TTC549 (cell line): ENCODE data around the gene TBCD.
"Not testable (repeated sequence)": the region's sequence is repeated elsewhere in the genome, so short reads cannot be mapped to it uniquely, and the experiment has no call there.

Experiments used
- FAIRE-seq: peaks from 2 replicates; lab custom pipeline; 2012; peaks lifted over from hg19 to GRCh38; lab: Jason Lieb, UNC

Gene TBCD

DNA sequence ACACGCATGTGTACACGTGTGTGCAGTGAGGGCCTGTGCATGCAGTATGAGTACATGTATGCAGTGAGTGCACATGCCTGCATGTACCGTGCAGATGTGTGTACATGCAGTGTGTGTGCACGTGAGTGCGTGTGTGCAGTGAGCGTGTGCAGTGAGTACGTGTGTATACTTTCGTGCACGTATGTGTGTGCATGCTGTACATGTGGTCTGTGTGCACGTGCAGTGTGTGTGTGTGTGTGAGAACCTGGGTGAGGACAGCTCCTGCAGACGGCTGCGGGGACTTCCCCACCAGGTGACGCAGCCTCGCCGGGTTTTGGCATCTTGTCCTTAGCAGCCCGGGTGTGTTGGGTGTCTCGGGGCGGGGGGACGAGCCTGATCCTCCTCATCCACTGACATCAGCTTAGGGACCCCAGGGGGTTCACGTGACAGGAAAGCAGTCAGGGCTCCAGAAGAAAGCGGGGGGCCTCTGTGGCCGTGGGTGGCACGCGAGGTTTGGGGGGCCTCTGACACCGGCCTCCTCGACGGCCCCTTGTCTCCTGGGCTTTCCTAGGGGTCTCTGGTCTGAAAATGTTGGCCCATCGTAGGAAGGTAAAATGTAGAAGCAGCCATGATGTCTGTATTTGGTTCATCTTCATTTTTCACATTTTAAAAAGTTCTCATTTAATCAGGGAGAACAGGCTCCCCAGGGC, 207.5 kb downstream of the TBCD start:
- no peak for FAIRE-seq

DNA sequence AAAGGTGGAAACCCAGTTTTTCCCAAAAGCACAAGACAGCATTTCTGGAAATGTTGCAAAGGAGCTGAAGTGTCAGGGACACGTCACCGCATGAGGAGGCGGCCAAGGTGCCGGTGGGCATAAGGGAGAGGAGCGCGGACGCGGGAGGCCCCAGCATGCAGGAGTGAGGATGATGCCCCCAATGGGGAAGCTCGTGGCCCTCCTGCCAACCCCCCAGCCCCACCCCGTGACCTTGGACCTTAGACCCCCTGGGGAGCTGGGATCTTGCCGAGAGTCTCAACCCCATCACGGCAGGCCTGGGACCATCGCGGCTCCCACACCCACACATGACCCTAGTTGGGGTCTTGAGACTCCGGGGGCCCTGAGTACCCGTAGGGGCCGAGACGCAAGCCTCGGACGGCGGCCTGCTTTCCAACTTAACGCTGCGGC, 208.1 kb downstream of the TBCD start:
- no peak for FAIRE-seq

DNA sequence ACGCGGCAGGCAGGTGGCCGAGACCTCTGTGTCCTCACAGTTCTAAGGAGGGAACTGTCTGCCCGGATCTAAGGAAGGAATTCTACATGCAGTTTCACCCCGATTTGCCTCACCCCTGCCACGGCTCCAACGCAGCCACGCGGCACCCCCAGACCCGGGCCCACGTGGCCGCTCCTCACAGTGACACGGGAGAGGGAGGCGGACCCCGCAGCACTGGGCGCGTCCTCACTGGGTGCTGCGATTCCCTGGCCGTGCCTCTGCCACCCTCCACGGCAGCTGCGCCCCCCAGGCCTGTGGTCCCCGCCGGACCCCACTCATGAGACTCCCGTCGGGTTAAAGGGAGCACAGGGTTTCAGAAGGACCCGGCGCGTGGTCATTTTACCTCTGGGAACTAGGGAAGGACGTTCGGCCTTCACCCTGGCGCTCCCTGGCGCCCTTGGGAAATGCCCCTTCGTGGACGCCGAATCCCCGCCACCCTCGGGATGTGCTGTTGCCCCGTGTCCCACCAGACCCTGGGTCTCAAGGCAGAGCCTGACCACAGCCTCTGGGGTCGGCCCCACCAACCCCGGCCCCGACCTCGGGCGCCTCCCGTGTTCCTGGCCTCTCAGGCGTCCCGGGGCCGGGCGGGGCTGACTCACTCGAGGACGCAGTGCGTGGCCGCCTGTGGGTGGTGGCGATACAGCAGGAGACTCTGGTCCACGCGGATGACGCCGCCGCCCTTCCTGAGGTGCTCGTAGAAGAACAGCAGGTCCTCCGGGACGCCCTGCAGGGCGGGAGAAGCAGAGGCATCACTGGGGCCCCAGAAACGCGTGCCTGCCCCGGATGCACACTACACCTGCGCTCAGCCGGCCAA, 208.8 kb downstream of the TBCD start:
- FAIRE-seq = no peak

DNA sequence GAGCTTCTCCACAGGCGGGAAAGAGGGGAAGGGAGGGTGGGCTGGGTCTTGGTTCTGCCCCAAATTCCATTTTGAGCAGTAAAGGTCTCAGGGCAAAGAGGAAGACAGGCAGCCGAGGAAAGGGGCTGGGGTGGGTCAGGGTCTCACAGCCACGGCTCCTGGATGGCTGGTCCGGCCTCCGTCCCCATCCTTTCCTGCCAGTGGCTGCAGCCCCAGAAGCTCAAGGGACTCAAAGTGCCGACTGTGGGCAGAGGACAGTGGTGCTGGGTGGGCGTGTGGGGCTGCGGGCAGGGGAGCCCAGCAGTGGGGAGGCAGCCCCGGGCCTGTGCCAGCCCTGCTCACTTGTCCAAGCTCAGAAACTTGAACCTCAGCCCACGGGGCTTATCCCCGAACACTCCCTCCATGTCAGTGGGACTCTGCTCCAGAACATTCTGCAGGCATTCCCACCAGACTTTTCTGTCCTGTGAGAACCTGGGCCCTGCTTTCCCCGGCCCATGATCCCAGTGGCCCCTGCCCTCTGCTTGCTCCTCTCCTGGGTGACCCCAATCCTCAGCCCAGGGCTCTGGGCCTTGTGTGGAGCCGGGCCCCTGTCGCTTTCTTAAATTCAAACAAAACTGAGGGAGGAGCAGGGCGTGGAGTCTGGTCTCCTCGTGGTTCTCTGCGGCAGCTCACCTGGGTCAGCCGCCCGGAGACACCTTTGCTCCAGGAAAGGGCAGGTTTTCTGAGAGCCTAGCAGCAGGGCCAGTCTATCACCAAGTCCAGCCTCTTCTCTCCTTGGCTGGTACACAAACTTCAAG, 209.7 kb downstream of the TBCD start:
- FAIRE-seq = no peak

DNA sequence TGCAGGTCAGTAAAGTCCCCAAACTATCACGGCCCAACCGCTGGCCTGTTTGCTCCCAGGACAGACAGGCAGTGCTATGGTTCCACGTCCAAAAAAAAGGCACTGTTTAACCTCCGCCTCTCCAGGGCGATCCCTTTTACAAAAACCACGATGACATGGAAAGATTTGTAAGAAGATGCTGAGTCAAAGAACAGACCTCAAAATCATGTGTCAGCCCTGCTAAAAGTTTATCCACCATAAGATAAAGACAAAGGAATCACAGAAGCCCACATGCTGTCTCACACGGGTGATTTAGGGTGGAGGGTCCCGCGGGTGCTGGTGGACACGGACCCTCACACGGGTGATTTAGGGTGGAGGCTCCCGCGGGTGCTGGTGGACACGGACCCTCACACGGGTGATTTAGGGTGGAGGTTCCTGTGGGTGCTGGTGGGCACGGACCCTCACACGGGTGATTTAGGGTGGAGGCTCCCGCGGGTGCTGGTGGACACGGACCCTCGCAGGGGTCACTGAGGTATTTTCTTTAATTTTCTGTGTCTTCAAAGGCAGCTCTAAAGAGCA, 210.4 kb downstream of the TBCD start:
- no peak for FAIRE-seq

DNA sequence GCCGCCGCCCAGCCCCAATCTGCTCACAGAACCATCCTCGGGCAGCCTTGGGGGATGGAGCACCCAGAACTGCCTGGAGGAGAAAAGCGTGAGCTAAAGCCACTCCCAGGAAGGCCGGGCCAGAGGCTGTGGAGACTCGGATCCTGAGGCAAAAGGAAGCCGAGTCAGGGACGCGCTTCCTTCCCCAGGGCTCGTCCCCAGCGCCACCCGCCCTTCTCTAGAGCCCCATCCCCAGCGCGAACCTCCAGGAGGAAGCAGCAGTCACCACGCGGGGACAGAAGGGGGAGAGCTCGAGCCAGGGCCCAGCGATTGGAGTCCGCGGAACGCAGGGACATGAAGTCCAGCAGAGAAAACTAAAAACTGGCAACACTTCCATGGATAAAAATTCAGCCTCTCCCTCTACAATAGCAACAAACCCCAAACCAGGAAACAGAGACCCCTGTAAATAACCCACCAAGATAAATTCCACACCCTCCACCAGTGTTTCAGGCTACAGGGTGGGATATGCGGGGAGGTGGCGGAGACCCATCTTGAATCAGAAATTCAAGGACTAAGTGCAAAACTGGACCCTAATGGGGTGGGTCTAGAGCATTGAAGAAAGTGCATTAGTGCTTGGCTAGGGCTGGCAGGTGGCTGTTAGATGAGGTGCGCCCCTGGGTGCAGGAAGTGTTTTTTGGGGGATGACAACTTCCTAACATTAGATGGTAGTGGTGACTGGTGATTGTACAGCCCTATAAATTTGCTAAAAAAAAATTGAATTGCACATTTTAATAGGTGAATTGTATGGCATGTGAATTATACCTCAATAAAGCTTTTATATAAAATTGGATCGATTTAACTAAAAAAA, 211.5 kb downstream of the TBCD start:
- no peak for FAIRE-seq

DNA sequence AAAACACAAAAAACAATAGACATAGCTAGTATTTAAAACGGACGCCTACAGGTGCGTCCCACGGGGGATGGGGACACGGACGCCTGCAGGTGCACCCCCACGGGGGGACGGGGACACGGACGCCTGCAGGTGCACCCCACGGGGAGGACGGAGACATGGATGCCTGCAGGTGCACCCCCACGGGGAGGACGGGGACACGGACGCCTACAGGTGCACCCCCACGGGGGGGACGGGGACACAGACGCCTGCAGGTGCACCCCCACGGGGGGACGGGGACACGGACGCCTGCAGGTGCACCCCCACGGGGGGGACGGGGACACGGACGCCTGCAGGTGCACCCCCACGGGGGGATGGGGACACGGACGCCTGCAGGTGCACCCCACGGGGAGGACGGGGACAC, 212.6 kb downstream of the TBCD start:
- not testable (repeated sequence) for FAIRE-seq

DNA sequence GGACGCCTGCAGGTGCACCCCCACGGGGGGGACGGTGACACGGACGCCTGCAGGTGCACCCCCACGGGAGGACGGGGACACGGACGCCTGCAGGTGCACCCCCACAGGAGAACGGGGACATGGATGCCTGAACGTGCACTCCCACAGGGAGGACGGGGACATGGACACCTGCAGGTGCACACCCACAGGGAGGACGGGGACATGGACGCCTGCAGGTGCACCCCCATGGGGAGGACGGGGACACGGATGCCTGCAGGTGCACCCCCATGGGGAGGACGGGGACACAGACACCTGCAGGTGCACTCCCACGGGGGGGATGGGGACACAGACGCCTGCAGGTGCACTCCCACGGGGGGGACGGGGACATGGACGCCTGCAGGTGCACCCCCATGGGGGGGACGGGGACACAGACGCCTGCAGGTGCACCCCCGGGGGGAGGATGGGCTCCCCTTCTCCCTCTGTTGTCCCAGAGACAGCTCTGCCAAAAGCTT, 213.0 kb downstream of the TBCD start:
- no peak for FAIRE-seq

DNA sequence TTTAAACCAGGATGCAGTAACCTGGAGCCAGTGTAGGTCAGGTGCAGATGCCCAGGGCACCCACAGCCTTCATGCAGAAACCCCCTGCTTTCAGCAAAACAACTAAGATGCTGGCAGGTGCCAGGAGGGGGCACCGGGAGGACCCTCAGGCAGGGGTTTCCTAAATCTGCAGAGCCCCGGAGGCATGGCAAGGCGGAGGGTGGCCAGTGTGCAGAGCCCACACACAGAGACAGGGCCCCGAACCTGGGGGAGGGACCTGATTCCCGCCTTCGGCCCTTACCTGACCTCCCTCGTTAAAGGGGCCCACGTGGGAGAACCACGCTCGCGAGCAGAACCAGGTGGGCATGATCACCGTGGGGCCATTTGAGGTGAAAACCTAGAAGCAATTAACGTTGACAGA, 213.5 kb downstream of the TBCD start:
- no peak for FAIRE-seq

DNA sequence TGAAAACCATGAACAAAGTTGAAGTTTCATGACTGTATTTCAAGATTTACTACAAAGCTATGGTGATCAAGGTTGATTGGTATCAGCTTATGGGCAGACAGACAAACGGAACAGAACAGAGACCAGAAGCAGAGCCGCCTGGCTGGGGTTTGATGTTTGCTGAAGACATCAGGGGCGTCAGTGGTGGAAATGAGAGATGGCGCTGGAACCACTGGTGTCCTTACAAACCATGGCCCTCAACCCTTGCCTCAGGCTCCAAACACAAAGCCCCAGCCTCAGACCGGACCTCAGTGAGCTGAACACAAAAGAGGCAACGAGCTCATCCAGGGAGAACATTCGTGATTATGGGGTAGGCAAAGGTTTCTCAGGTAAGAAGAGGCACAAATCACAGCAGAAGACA, 214.6 kb downstream of the TBCD start:
- no peak for FAIRE-seq

DNA sequence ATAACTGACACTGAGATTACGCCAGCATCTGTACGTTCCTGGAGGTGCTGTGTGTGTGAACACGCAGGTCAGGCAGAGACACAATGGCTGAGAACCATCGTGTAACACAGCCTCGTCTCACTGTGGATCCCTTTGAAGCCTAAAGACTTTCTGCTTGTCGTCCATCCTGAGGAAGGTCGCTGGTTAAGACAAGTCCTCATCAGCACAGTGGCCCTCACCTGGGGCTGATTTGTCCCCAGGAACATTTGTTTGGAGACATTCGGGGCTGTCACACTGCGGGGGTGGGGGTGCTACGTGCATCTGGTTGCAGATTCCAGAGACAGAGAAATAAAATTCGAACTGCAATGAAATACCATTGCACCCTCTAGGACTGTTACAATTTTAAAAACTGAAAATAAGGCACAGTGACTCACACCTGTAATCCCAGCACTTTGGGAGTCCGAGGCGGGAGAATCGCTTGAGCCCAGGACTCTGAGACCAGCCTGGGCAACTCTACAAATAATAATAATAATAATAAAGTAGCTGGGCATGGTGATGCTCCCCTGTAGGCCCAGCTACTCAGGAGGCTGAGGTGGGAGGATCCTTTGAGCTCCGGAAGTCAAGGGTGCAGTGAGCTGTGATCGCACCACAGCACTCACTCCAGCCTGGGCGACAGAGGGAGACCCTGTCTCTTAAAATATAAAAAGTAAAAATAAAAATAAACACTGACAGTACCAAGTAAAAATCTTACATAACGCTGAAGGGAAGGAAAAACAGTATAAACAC, 215.6 kb downstream of the TBCD start:
- FAIRE-seq = no peak

DNA sequence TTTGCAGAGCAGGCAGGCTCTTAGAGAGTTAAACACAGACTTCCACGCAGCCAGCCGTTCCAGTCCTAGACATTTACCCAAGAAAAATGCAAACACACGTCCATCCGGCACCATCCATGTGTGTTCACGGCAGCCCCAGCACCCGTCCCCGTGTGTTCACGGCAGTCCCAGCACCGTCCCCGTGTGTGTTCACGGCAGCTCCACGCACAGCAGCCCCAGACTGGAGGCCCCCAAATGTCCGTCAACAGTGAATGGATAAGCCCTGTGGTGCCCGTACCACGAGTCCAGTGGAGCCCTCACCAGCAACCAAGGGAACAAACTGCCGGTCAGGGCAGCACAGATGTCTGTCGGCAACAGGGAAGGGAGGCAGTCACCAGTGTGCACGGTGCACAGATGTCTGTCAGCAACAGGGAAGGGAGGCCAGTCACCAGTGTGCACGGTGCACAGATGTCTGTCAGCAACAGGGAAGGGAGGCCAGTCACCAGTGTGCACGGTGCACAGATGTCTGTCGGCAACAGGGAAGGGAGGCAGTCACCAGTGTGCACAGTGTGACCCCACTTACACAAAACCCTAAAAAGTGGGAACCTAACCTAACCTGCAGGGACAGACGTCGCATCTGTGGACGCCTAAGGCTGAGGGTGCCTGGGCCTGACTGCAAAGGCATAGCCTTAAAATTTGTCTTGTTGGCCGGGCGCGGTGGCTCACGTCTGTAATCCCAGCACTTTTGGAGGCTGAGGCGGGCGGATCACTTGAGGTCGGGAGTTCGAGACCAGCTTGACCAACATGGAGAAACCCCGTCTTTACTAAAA, 216.4 kb downstream of the TBCD start:
- FAIRE-seq = not testable (repeated sequence)

DNA sequence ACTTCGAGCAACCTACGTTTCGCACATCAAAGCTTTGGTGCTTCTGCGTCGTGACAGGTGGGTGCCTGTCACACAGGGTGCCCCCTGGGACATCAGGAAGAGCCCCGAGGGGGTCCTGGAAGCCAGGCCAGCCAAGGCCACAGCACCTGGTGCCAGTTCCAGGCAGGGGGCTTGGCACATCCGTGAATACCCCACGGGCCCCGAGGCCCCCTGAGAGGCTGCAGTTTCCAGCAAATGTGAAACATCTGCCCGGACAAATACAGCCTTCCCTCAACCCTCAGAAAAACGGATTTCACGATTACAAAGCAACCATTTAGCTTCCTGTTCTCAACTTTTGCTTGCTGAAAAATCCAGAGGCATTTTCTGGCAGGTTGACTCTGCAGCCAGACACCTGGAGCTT, 218.2 kb downstream of the TBCD start:
- FAIRE-seq = no peak

DNA sequence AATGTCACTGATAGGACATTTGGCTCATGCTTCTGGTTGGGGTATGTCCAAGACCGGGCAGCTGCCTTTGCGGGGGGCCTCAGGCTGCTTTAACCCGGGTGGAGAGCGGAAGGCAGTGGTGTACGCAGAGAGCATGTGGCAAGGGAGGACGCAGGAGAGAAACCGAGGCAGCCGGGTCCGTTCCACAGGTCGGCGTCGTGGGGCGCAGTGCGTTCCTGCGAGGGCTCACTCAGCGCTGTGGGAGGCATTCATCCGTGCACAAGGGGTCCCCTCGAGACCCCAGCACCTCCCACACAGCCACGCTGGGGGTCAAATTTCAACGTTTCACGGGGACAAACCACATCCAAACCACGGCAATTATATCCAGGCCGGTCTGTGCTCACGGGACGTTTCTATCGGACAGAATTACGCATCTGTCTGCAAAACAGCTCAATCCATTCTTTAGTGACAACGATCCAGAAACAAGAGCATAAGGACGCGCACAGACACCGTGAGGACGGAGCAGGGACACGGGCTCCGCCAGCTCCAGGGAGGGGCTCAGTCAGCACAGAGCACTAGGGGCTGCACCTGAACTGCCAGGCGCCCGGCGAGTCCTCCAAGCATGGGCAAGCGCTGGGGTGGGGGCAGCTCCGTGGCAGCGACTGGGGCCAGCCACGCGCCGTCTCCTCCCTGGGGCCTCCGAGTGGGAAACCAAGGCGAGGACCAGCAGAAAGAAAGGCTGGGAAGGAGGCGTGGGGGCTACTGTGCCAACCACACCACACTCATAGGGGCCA, 219.1 kb downstream of the TBCD start:
- no peak for FAIRE-seq

DNA sequence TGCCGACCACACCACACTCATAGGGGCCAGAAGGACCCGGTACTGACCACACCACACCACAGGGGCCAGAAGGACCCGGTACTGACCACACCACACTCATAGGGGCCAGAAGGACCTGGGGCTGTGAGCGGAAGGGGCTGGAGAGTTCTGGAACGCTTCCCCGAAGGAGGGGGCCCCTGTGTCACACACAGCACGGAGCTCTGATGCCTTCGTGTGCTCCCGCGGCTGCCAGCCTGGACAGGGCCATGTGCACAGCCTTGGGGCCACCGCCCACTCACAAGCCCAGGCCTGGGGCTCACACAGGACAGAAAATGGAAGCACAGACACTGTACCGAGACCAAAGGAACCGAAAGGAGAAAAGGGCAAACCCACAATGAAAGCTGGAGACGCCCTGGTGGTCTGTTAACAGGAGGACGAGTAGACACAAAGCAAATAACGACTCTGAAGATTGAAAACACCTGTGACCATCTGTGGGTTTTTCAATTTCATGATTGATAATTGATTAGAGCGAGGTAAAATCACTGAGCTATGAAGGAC, 221.0 kb downstream of the TBCD start:
- FAIRE-seq = no peak

DNA sequence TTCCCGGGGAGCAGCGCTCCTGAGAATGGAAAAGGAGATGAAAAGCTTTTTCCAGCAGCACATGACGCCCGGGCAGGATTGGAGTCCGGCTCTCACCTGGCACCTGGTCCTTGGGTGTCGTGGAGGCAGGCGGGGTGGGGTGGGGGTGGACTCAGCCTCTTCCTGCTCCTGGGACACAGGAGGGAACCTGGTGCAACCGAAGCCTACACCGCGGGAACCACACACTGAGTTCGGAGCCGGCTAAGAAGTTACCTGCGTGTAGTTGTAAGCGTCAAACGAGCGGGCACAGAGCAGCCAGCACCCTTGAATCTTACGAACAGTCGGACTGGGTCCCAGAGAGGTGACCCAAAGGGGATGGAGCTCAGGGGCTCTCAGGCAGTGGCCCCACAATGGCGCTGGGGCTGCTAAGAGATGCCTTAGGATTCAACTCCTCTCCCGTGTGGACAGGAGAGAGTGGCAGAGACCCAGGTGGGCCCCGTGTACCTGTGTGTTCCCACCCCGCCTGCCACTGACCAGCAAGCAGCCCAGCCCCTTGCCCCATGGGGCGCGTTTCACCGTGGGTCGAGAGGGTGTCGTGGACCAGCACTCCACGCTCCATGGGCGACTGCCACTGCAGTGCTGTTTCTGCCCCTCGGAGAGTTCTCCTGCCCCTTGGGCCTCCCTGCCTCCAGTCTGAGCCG, 221.7 kb downstream of the TBCD start:
- no peak for FAIRE-seq

DNA sequence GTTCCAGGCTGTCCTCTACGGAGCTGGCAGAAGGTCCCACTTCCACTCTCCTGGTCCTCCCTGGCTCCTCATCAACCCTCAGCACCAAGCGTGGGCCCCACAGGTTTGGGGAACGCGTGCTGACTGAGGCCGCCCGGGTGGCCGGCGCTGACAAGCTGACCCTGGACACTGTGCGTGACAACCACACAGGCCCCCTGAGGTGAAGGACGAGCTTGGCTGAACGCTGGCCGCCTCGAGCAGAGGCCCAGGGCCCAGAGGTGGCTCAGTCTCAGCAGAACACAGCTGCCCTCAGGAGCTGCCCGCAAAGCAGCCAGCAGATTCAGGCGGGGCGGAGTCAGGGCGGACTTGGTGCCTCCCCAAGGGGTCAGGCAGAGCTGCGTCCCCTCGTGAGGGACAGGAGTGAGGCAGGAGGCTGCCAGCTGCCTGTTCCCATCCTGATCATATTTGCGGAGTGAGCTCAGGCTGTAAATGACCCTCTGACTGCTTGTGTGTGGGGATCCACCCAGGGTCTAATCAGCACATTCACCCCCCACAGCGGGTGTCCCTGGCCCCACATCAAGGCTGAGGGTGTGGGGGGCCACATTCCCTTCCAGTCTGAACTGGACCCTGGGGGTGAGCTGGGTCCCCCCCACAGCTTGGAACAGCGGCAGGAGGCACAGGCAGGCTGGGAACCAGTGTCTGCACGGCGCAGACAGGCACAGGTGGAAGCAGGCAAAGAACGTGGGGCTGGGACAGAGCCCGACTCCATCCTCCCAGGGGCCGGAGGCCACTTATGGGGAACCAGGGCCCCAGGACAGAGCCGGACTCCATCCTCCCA, 222.5 kb downstream of the TBCD start:
- no peak for FAIRE-seq
